BE2C (cell line): ENCODE data around the gene STARD9.
"Not testable (repeated sequence)": the region's sequence is repeated elsewhere in the genome, so short reads cannot be mapped to it uniquely, and the experiment has no call there.

Experiments
- DNase-seq: peaks from one replicate; pipeline ENCODE4 v3.0.0-alpha.2; 2020
- H3K27me3 ChIP-seq: fragments of 250-450 bp; sonication (Bioruptor Pico); 2 replicates; pipeline ENCODE4 v1.5.1; 2020; ENCODE audit warnings: mild to moderate bottlenecking
- H3K36me3 ChIP-seq: fragments of 250-450 bp; sonication (Bioruptor Pico); 2 replicates; pipeline ENCODE4 v1.5.1; 2020; ENCODE audit warnings: mild to moderate bottlenecking
- H3K4me1 ChIP-seq: fragments of 250-450 bp; sonication (Bioruptor Pico); 2 replicates; pipeline ENCODE4 v1.5.1; 2020
- H3K4me3 ChIP-seq: 2 replicates; pipeline ENCODE4 v1.5.1; 2011; ENCODE audit warnings: low read depth, low read length
- H3K9me3 ChIP-seq: fragments of 250-450 bp; sonication (Bioruptor Pico); 2 replicates; pipeline ENCODE4 v1.5.1; 2020
- TF ChIP-seq, protein P1 (sequence below): IDR thresholded peaks from 2 replicates; pipeline ENCODE4 v1.5.1; 2012; ENCODE audit warnings: mild to moderate bottlenecking, low read depth, low read length

STARD9 gene

DNA sequence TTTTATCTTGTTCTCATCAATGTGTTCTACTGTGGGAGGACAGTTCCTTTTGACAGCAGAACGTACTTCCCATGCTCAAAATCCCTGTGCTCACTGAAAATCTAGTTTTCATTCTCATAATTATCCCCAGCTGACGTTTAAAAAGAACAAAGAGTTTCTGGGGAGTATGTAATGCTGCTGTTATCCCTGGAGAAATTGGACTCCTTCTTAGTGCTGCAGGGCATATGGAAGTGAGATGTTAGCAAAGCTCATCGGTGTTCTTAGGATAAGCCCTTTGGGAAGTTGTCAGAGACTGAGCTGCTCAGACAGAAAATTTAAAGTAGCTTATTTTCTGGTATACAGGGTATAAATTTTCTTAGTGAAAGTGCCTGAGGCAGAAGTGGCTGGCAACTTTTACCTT lies 95.0 kb downstream of the STARD9 start:
- H3K4me1 ChIP-seq: no peaks in the 10 kb centered on the region
- TF ChIP-seq, protein P1, sequence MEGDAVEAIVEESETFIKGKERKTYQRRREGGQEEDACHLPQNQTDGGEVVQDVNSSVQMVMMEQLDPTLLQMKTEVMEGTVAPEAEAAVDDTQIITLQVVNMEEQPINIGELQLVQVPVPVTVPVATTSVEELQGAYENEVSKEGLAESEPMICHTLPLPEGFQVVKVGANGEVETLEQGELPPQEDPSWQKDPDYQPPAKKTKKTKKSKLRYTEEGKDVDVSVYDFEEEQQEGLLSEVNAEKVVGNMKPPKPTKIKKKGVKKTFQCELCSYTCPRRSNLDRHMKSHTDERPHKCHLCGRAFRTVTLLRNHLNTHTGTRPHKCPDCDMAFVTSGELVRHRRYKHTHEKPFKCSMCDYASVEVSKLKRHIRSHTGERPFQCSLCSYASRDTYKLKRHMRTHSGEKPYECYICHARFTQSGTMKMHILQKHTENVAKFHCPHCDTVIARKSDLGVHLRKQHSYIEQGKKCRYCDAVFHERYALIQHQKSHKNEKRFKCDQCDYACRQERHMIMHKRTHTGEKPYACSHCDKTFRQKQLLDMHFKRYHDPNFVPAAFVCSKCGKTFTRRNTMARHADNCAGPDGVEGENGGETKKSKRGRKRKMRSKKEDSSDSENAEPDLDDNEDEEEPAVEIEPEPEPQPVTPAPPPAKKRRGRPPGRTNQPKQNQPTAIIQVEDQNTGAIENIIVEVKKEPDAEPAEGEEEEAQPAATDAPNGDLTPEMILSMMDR: no peak
- no peak overlapping the region for H3K4me3 ChIP-seq
- DNase-seq: no peak
- no peaks in the 10 kb centered on the region for H3K9me3 ChIP-seq
- H3K27me3 ChIP-seq: no peaks in the 10 kb centered on the region
- H3K36me3 ChIP-seq: peaks cover 4% of the 10 kb centered on the region

DNA sequence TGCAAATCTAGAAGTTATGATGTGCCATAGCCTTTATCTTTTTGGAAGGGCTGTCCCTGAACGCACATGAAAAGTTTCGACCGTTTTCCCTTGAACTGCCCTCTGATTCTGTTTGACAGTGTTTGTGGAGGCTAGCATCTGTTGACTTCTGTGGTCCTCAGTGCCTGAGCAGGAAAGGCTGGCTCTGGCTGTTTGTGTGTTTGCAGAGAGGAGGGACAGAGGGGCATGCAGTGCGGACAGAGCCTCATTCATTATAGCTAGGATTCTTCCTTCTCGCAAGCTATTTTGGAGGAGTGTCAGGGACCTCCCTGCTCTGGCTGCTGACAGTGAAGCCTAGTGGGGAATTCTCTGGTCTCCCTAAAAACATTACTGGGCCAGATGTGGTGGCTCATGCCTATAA lies 97.0 kb downstream of the STARD9 start:
- H3K4me1 ChIP-seq: no peaks in the 10 kb centered on the region
- peaks cover 12% of the 10 kb centered on the region; the same call in 1 of the 2 replicates for H3K36me3 ChIP-seq
- no peak overlapping the region for H3K4me3 ChIP-seq
- no peak for DNase-seq
- no peaks in the 10 kb centered on the region for H3K27me3 ChIP-seq
- H3K9me3 ChIP-seq: no peaks in the 10 kb centered on the region
- TF ChIP-seq, protein P1: no peak

DNA sequence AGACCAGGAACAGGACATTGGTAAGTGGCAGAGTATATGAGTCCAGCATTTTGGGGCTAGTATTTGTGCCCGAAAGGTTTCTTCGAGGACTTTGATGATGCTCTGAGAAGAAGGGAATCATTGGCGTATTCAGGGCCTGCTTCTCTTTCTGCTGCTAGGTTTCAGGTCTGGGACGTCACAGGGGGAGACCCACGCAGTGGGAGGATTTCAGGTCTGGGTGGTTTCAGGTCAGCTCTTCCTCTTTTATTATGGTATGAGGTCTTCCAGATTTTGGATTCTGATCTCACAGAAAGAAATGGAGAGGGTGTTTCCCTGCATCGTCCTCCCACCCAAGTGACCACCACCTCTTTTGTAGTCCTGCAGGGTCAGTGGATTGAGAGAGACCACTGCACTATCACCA lies 99.1 kb downstream of the STARD9 start:
- Histone ChIP-seq H3K27me3 (no peaks in the 10 kb centered on the region), H3K4me1 (no peaks in the 10 kb centered on the region), H3K4me3 (no peak overlapping the region), H3K36me3 (peaks cover 9% of the 10 kb centered on the region; the same call in 1 of the 2 replicates), H3K9me3 (no peaks in the 10 kb centered on the region)
- TF ChIP-seq, protein P1: no peak
- no peak for DNase-seq

DNA sequence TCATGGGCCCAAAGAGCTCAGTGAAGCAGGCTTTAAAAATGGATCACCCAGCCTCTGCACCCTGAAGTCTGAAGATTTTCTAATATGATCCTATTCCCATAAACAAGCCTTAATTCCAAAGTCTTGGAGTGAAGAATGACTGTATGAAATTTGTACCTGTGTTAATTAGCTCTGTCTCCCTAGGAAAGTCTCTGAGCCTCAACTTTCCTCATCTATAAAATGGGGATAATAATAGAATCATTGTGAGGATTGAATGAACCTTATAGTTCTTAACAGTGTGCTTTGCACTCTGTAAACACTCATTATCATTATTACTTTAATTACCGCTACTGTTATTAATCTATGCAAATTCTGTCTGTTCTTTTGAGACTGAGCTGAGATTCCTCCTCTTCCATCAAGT lies 99.6 kb downstream of the STARD9 start:
- TF ChIP-seq, protein P1: no peak
- no peaks in the 10 kb centered on the region for H3K4me1 ChIP-seq
- peaks cover 8% of the 10 kb centered on the region; the same call in 1 of the 2 replicates for H3K36me3 ChIP-seq
- no peaks in the 10 kb centered on the region for H3K9me3 ChIP-seq
- H3K27me3 ChIP-seq: no peaks in the 10 kb centered on the region
- H3K4me3 ChIP-seq: no peak overlapping the region
- no peak for DNase-seq

DNA sequence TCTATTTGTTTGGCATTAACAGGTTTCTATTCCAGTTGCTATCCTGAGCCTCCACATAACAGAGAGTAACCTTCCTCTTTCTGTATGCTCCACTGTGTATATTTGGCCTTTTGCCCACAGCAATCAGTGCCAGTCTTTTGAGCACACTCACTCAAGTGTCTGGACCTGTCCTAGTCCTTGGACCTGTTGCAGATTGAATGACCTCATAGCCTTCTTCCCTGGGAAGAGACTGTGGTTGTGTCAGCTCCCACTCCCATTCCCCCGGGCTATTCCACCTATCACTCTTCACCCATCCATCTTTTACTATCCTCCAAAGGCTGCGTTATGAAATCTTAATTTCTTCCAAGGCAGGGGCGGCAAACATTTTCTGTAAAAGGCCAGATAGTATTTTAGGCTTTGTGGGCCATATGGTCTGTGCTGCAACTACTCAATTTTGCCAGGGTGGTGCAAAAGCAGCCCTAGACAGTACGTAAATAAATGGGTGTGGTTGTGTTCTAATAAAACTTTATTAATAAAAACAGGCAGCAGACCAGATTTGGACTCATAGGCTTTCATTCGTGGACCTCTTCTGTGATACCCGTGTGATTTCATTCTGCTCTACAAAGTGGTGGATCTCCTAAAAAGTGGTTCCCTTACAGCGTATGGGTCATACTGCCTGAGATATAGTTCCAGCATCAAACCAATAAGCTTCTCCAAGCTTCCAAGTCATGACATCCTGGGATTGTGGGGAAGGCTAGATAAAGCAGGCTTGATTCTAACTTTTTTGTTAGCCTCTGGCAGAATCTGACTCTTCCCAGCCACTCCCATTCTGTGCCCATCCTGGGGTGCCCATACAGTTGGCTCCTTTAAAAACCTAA lies 104.1 kb downstream of the STARD9 start:
- H3K36me3 ChIP-seq: peaks cover 22% of the 10 kb centered on the region
- TF ChIP-seq, protein P1: no peak
- no peaks in the 10 kb centered on the region for H3K27me3 ChIP-seq
- no peak for DNase-seq
- H3K4me3 ChIP-seq: no peak overlapping the region
- H3K9me3 ChIP-seq: no peaks in the 10 kb centered on the region
- H3K4me1 ChIP-seq: no peaks in the 10 kb centered on the region

DNA sequence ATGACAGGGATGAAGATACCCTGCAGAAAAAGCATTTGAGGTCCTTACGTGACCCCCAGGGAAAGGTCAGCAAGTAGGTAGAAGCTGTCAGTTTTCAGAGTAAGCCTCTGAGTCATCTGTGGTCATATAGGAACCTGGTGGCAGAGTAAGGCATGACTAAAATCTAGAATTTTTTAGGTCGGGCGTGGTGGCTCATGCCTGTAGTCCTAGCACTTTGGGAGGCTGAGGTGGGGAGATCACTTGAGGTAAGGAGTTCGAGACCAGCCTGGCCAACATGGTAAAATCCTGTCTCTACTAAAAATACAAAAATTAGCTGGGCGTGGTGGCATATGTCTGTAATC lies 104.7 kb downstream of the STARD9 start:
- not testable (repeated sequence) for H3K4me3 ChIP-seq, H3K27me3 ChIP-seq, H3K9me3 ChIP-seq, DNase-seq, H3K4me1 ChIP-seq
- H3K36me3 ChIP-seq: peaks cover 26% of the 10 kb centered on the region
